Suppressor macrophage treated with lipopolysaccharide for 1 hour (primary cell): ENCODE data around the gene HBZ.
"Not testable (repeated sequence)": the region's sequence is repeated elsewhere in the genome, so short reads cannot be mapped to it uniquely, and the experiment has no call there.

Source experiments
- DNase-seq, 3 donors: peaks; one replicate each; pipeline ENCODE4 v3.0.0-alpha.2; 2020 to 2022

The HBZ gene

DNA sequence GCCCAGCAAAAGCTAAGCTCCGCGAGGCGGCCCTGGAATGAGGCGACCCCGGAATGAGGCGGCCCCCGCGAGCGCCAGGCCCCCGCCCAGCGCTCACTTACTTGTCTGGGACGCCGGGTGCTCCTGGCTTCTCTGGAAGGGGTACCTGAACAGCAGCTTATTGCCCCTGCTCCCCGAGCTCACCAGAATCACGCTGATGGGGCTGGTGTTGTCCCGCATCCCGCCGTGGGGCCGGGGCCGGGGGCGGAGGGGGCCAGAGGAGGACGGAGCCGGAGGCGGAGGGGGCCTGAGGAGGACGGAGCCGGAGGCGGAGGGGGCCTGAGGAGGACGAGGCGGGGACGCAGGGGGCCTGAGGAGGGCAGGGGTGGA lies 14.4 kb upstream of the HBZ start:
- peak in 2 of 3 donors; percentile 14 to 25 for DNase-seq

- DNase-seq, result no peak
Observed at GRCh38 chr16:140175-140857, 12.1 kb upstream of the HBZ start.

GRCh38 chr16:142405-142967 lies 10.0 kb upstream of the HBZ start:
- DNase-seq, result no peak

- DNase-seq, result no peak
Observed at GRCh38 chr16:143047-143446, 9.4 kb upstream of the HBZ start.

DNA sequence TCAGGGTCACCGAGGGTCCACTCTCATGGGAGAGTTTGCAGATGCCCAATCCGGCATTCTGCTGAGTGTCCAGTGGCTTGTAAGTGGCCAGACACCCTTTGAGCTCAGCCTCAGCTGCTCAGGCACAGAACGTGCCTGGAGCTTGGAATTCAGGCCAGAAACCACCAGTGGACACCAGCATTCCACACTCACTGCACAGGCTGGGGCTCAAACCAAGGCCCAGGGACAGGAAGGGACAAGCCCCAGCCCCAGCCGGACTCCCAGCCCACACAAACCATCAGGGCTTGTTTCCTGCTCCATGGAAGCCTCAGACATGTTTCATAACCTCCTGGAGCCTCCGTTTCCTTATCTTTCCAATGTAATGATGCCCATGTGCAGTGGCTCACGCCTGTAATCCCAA lies 9.0 kb upstream of the HBZ start:
- DNase-seq, result no peak

DNA sequence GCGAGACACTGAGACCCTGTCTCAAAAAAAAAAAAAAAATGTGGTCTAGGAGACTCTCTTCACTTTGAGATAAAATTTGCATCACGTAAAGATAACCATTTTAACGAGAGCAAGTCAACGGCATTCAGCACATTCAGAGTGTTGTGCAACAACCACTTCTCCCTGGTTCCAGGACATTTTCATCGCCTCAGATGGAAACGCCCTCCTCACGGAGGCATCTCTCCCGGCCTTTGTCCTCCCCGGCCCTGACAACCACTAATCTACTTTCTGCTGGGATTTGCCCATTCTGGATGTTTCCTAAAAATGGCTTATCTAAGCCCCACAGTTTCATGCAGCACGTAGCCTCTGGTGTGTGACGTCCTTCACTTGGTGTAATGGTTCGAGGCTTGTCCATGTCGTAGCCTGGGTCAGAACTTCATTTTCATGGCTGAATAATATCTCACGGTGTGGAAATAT lies 7.6 kb upstream of the HBZ start:
- no peak for DNase-seq

DNA sequence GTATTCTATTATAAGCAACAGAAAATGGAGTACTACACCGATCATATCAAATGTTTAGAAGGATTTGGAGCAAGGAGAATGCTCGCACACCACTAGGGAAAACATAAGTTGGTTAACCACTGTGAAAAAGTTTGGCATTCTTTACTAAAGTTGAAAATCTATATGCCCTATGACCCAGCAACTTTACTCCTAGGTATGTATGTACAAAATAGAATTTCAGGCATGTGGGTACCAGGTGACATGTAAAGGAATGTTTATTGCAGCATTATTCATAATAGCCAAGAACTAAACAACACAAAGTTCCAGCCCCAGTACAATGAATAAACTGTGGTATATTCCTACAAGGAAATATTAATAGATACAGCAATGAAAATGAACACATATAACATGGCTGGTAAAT lies 5.8 kb upstream of the HBZ start:
- DNase-seq, result no peak

GRCh38 chr16:149024-149660 lies 3.3 kb upstream of the HBZ start:
- DNase-seq, result no peak

GRCh38 chr16:153129-153521 lies 681 bp downstream of the HBZ start:
- DNase-seq, result not testable (repeated sequence)

DNA sequence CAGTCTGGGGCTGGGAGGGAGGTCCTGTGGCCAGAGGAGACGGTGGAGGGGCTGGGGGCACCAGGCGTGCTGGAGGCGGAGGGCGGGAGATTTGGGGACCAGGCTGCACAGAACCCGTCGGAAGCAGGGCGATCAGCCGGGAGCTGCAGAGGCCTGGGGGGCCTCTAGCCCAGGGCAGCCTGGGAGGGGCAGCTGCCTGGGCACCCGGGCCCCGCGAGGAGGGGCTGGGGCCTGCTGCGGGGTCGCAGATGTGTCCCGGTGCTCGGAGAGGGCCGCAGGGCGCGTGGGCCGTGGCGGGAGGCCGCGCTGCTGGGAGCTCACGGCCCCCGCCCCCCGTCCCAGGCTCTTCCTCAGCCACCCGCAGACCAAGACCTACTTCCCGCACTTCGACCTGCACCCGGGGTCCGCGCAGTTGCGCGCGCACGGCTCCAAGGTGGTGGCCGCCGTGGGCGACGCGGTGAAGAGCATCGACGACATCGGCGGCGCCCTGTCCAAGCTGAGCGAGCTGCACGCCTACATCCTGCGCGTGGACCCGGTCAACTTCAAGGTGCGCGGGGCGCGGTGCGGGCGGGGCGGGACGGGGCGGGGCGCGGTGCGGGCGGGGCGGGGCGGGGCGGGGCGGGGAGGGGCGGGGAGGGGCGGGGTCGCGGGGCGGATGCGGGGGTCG lies 1.2 kb downstream of the HBZ start:
- DNase-seq, result not testable (repeated sequence)

DNA sequence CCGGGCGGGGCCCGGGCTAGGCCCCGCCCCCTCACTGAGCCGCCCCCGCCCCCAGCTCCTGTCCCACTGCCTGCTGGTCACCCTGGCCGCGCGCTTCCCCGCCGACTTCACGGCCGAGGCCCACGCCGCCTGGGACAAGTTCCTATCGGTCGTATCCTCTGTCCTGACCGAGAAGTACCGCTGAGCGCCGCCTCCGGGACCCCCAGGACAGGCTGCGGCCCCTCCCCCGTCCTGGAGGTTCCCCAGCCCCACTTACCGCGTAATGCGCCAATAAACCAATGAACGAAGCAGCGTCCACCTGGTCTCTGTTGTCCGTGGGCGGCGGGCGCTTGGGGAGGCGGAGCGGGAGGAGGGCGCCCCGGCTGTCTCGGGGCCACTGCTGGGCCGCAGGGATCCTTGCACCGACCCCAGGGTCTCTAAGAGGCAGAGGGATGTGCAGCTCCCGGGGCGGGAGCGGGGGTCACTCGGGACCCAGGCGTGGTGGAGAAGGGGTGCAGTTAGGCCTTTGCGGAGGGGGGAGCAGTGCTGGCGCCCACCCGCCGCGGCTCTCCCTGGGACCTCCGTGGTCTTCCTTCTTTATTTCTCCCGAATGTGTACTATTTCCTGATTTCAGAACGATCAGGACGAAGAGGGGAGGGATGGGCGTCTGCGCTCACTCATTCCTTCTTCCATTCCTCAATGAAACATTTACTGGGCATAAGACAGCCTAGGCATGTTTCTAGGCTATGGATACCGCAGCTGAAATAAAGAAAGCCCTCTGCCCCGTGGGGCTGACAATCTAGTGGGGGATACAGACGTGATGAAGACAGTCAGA lies 2.0 kb downstream of the HBZ start:
- peak in 1 of 3 donors; percentile 52 for DNase-seq

DNA sequence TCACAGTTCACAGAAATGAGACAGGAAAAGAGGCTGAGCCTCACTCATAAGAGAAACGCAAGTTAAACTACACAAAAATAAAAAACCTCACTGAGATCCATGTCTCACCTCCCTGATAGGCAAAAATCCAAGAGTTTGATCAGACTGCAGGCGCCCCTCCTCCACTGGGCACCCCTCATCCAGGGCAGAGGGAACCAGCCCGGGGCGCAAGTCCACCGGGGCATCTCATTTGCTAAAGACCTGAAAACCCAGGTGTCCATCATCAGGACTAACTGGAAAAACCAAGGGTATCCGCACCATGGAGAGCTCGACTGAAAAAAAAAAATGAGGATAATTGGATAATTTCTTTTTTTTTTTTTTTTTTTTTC lies 2.6 kb downstream of the HBZ start:
- no peak for DNase-seq

GRCh38 chr16:159136-159849 lies 6.8 kb downstream of the HBZ start:
- DNase-seq, result no peak

GRCh38 chr16:160242-160641 lies 7.8 kb downstream of the HBZ start:
- DNase-seq, result not testable (repeated sequence)

DNA sequence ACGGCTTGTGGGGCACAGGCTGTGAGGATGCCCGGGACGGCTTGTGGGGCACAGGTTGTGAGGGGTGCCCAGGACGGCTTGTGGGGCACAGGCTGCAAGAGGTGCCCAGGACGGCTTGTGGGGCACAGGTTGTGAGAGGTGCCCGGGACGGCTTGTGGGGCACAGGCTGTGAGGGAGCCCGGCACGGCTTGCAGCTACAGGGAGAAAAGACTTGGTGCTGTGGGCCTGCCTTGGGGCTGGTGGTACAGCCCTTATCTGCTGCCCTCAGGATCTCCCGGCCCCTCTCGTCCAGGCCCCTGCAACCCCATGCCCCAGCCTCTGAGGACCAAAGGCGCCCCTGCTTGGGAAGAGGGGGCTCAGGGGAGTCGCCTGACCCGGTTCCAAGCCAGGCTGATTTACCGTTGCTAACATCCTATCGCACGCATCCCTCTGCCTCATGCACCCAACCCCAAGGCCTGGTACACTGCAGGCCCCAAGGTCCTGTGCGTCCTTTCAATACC lies 8.3 kb downstream of the HBZ start:
- DNase-seq, result no peak

DNA sequence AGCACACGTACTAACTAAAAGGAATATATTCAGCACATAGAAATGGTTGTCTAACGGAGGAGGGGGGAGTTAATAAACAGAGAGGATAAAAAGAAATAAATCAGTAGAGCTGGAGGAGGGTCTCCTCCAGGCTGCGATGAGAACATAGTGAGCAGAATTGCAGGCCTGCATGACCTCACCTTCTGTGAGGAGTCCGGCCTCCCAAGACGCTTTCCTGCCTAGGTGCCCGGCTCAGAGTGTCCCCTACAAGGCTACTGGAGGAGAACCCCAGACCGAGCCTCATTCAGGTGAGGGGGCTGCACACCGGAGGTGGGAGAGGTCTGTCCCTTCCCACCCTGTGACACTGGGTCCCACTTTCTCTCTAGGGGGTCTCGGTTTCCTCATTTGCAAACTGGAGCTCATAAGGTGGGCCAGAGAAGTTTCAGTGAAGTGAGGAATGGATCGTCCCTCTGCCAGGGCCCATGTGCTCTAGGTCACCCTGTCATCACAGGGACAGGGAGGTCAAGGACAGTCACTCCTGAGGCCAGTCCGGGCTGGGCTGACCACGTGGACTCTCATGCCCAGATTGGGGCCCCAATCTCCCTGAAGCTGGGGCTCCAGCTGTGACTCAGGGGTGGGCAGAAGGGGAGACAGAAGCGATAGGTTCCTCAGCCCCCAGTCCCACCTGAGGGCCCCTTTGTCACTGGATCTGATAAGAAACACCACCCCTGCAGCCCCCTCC lies 10.0 kb downstream of the HBZ start:
- no peak for DNase-seq

DNA sequence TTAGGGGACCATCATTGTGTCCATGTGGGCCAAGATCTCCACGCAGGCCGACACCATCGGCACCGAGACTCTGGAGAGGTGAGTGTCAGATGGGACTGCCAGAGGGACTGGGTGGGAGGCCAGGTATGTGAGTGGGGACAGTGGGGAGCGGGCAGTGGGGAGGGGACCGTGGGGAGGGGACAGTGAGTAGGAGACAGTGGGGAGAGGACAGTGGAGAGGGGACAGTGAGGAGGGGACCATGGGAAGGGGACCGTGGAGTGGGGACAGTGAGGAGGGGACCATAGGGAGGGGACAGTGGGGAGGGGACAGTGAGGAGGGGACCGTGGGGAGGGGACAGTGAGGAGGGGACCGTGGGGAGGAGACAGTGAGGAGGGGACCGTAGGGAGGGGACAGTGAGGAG lies 10.7 kb downstream of the HBZ start:
- DNase-seq, result not testable (repeated sequence)

GRCh38 chr16:163696-164095 lies 11.3 kb downstream of the HBZ start:
- peak in 1 of 3 donors; percentile 8 for DNase-seq

GRCh38 chr16:164134-164823 lies 11.8 kb downstream of the HBZ start:
- not testable (repeated sequence) for DNase-seq

DNA sequence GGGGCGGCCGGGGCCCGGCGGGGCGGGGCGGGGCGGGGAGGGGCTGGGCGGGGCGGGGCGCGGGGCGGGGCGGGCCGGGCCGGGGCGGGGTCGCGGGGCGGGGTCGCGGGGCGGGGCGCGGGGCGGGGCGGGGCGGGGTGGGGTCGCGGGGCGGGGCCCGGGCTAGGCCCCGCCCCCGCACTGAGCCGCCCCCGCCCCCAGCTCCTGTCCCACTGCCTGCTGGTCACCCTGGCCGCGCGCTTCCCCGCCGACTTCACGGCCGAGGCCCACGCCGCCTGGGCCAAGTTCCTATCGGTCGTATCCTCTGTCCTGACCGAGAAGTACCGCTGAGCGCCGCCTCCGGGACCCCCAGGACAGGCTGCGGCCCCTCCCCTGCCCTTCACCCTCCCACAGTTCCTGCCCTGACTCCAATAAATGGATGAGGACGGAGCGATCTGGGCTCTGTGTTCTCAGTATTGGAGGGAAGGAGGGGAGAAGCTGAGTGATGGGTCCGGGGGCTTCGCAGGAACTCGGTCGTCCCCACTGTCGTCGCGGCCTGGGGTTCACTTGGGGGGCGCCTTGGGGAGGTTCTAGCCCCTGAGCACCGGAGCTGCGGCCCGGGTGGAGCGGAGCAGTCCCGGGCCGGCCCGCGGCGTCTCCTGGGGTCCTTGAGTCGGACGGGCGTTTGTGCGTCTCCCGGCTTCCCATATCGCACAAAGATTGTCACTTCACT lies 12.5 kb downstream of the HBZ start:
- DNase-seq, result peak; percentile 18 to 74 (median 36)
